Measurements from ENCODE around the gene EEIG1.
"Not testable (repeated sequence)": the region's sequence is repeated elsewhere in the genome, so short reads cannot be mapped to it uniquely, and the experiment has no call there.

The EEIG1 gene

GRCh38 chr9:127980706-127981558, at the start of gene EEIG1:
Gene EEIG1, minus strand, starts transcription at chr9:127980989. Its CDS starts 852 bp downstream, at chr9:127980137.
- peak; percentile 83 to 88 for DNase-seq

- DNase-seq = no peak
Measured at GRCh38 chr9:128027705-128028104, 46.9 kb upstream of the EEIG1 start.

DNA sequence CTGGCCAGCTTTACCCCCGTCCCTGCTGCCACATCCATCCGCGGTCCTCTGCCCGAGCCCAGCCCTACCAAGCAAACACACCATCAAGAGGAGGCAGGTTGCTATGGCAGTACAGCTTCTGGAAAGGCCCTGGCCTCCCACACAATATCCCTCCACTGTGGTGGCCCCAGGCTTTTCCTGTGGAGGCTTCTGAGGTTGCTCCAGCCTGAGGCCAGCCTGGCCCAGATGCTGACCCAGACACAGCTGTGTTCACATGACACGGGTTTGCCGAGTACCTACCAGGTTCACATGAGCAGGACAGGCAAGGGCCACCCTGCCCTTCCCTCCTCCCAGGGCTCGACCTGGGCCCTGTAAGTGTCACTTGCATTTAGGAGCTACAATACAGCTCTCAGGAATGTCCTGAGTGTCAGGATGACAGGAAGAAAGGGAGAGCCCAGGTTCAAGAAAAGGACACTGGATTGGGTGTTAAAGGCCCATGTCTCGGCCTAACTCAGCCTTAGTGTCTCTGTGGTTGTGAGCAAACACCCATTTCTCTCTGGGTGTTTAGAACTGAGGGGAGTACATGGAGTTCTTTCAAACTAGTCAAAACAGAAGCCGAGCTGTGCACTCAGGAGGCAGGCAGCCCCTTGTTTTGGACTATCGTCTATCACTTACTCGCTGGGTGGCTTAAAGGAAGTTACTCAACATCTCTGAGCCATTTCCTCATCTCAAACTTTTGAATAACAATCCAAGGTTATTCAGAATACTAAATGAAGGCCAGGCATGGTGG, 46.2 kb upstream of the EEIG1 start:
- no peak for DNase-seq

DNA sequence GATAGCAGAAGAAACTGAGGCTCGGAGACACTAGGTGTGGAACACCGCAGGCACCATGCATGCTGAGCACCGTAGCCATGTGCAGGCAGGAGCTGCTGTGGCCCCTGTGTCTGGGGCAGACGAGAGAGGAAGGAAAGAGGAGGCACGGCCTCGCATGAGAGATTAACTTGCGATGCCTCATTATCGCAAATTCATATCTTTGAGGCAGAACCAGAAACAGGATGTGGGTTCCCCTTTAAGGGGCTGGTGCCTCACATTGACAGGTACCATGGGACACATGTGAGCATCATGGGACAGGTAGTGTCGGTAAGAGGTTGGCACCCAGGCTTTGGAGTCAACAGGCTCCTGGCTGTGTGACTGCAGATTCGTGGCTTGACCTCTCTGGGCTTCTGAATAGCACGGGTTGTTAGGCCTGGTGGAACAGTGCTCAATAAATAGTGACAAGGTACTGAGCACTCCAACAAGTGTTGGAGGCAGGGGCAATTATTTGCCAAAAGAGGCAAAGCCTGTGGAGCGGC, 45.5 kb upstream of the EEIG1 start:
- DNase-seq = no peak

GRCh38 chr9:128025736-128026135, 44.9 kb upstream of the EEIG1 start:
- DNase-seq = no peak

GRCh38 chr9:128024761-128025308, 44.0 kb upstream of the EEIG1 start:
- no peak for DNase-seq

DNA sequence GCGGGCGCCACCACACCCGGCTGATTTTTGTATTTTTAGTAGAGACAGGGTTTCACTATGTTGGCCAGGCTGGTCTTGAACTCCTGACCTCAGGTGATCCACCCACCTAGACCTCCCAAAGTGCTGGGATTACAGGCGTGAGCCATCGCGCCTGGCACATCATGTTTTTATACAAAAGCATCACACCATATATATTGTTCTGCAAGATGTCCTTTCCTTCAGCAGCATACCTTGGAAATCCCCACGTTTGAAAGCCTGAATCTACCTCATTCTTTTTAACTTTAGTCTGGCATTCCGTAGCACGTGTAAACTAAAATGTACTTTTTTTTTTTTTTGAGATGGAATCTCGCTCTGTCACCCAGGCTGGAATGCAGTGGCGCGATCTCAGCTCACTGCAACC, 42.9 kb upstream of the EEIG1 start:
- DNase-seq = not testable (repeated sequence)

- no peak for DNase-seq
Measured at GRCh38 chr9:128022886-128023285, 42.1 kb upstream of the EEIG1 start.

GRCh38 chr9:128021098-128021497, 40.3 kb upstream of the EEIG1 start:
- DNase-seq = no peak

GRCh38 chr9:128020692-128021091, 39.9 kb upstream of the EEIG1 start:
- DNase-seq = no peak

- no peak for DNase-seq
Measured at GRCh38 chr9:128015696-128016095, 34.9 kb upstream of the EEIG1 start.

DNA sequence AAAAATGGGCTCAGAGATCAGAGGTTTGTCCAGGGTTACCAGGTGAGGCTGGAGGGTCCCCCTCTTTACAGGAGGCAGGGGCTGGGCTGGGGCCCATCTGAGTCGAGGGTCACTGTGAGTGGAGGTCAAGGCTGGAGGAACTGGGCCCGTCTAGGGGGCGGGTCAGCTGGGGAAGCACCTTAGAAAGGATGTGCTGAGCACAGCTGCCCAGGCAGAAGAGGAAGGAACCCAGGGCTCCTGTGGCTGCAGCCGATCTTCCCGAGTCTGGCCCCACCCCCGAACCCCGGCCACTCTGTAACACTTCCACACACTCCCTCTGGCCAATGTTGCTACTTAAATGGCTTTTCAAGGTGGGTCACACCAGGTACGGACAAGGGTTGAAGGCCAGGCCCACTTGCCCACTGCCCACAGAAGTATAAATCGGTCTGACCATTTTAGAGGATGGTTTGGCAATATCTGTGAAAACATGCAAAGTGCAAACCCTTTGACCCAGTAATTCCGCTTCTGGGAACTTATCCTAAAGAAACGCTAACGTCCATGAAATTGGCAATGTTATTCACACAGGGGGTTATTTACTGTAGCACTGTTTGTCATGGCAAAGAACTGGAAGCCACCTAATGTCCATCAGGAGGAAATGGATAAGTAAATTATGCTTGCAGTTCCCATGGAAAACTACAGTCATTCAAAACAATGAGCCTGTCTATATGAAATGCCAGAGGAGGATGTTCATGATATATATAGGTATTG, 30.5 kb upstream of the EEIG1 start:
- DNase-seq = no peak

- no peak for DNase-seq
Measured at GRCh38 chr9:128009639-128010038, 28.9 kb upstream of the EEIG1 start.

DNA sequence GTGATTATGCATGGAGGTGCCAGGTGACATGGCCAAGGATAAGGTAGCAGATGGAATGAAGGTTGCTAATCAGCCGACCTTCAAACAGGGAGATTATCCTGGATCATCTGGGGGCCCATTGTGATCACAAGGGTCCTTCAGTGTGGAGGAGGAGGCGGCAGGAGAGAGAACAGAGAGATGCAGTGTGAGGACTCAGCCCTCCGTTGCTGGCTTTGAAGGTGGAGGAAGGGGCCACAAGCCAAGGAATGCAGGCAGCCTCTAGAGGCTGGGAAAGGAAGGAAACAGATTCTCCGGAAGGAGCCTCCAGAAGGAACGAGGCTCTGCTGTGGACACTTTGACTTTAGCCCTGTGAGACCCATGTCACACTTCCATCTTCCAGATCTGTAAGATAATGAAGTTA, 27.4 kb upstream of the EEIG1 start:
- DNase-seq = no peak

DNA sequence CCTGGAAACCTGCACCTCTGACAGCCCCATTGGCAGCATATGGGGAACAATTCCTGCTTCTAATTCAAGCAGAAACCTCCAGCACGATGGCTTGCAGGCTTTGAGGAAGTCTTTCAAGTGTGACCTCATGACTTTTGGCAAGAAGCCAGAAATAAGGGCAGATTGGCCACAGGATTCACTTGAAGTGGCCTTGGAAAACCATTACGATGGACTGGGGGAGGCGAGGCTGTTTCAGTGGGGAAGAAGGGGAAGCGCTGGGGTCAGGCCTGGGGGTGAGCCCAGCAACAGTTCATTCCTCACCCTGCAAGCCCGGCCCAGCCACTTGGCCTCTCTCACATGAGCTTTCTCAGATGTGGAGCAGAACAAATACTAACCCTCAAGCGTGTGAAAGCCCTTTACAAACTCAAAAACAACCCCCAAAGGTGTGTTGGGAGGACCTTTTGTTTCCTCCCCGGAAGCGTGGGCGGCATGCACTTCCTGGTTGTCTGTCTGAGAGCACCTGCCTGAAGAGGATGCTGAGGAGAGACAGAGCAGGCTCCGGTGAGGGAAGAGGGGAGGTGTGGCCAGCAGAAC, 26.9 kb upstream of the EEIG1 start:
- peak in 1 of 2 experiments; percentile 40 for DNase-seq

DNA sequence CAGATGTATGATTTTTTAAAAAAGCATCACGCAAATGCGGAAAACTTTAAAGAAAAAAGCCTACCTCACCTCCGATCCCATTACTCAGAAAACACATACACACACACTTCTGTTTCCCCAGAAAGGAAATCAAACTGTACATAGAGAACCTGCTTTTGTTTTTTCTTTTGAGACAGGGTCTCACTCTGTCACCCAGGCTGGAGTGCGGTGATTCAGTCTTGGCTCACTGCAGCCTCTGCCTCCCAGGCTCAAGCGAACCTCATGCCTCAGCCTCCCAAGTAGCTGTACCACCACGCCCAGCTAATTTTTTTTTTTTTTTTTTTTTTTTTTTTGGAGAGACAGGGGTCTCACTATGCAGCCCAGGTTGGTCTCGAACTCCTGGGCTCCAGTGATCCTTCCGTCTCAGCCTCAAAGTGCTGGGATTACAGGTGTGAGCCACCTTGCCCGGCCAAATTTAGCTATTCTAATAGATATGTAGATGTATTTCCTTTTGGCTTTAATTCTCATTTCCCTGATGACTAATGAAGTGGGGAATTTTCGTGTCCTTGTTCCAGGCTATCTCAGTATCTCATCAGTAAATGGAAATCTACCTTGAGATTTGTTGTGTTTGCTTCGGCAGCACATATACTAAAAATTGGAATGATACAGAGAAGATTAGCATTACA, 25.7 kb upstream of the EEIG1 start:
- DNase-seq = no peak

- DNase-seq = no peak
Measured at GRCh38 chr9:128005923-128006322, 25.1 kb upstream of the EEIG1 start.

DNA sequence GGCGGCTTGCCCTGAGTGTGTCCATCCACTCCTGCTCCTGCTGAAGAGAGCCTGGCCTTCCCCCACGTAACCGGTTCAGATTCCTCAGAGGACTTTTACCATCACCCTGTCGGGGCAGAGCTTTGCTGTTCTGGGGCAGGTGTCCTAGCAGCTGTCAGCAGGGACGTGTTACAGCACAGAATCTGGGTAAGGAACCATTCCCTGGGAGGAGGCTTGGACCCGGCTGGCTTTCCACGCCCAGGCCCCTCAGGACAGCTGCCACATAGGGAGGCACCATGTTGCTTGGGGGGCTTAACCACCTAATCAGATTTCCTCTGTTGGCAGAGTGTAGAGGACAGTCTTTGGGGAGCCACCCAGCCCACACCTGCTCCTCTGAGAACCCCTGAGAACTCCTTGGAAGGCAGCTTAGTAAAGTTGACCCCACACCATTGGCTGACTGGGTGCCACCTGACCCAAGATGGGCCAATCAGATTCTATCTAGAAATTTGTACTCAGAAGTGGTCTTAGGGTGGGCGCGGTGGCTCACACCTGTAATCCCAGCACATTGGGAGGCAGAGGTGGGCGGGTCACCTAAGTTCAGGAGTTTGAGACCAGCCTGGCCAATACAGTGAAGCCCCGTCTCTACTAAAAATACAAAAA, 23.3 kb upstream of the EEIG1 start:
- no peak for DNase-seq

DNA sequence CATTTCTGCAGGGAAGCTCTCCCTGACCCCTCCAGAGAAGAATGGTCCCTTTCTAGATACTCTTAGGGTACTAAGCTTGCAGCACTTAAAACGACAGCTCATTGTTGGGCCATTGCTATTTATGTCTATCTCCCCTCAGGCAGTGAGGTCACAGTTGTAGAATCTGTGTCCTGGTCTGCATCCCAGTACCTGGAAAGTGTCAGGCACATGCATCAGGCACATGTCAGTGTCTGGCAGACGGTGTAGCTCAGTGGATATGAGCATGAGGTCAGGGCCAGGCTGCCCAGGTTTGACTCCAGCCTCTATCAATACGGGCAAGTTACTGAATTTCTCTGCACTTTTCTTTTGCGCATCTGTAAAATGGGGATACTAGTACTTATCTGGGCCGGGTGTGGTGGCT, 22.2 kb upstream of the EEIG1 start:
- no peak for DNase-seq

DNA sequence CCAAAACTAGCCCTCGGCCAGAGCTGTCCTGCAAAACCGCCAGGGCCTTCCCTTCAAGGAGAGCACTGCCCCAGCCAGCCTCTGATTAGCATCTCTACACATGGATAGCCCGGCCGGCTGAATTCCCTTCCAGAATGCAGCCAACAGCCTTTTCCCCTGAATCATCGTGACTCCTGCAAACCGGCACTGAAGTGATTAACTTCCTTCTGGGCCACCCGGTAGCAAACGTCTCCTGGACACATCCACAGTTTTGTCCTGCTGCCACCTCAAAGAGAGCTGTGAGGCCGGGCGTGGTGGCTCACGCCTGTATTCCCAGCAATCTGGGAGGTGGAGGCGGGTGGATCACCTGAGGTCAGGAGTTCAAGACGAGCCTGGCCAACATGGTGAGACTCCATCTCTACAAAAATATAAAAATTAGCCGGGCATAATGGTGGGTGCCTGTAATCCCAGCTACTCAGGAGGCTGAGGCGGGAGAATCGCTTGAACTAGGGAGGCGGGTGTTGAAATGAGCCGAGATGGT, 21.1 kb upstream of the EEIG1 start:
- no peak for DNase-seq

DNA sequence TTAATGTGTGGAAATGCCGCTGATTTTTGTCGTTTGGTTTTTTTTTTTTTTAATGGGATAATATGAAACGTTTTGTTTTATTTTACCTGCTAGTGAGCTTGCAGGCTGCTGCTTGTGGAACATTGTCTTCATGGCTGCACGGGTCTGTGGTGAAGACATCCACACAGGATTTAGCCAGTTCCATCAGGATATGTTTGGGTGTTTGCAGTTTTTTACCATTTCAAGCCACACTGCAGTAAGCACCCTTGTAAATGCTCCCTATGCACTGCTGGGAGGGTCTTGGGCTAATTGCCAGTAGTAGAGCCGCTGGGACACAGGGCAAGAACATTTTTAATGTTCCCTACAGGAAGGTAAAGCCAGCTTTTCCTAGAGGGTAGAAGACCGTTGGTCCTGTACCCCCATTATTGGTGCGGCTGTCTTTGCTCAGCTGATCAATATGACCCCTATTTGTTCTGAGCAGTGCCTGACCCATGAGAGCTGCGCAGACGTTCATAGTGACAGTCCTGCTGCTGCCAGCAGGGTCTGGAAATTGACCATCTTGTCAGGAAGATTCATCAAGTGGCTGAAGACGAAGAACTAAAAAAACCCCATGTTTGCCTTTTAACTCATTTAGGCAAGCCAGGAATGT, 20.5 kb upstream of the EEIG1 start:
- no peak for DNase-seq

All from NCI-H187 (cell line).